Mucosa of descending colon (tissue), 3 donors: ENCODE data around the gene EIF4G3. TPM values are rescaled to one million over a fixed set of nuclear protein-coding genes. Genes with fewer than 3 reads are reported as not detected.

Experiments used
- ATAC-seq: fragments of 200-7000 bp; cut with Tn5 transposase; one replicate; pipeline ENCODE4 v1.9.1; 2020; ENCODE audit warnings: mild to moderate bottlenecking, moderate library complexity
- DNase-seq, 3 donors: peaks; one replicate each; pipeline ENCODE4 v3.0.0-alpha.2; 2020
- H3K36me3 ChIP-seq: fragments of 200-600 bp; one replicate; pipeline ENCODE4 v1.8.0; 2021; ENCODE audit warnings: low read depth, mild to moderate bottlenecking
- H3K4me1 ChIP-seq: fragments of 200-600 bp; one replicate; pipeline ENCODE4 v1.8.0; 2021; ENCODE audit warnings: low read depth, mild to moderate bottlenecking
- H3K4me3 ChIP-seq: fragments of 200-600 bp; one replicate; pipeline ENCODE4 v1.8.0; 2021; ENCODE audit warnings: mild to moderate bottlenecking
- H3K9me3 ChIP-seq: fragments of 200-600 bp; one replicate; pipeline ENCODE4 v1.8.0; 2021; ENCODE audit warnings: mild to moderate bottlenecking
- intact Hi-C, 2 donors: fragments of 100-400 bp; cut with DNase I in 1 of 2; cut with micrococcal nuclease in 1 of 2; formaldehyde crosslinking; loops; one replicate each; pipeline versions ENCODE4 v1.11.0 to v1.11.1; 2022; cut with DNase I, micrococcal nuclease
- total RNA-seq, 3 donors: library from RNA; stranded (reverse); fragmentation: NEBNext Ultra II Directional in 2 of 3; extraction: Animal tissue kit (Norgen Biotek cat#: 25700) in 2 of 3; gene quantifications; one replicate each; pipeline versions ENCODE4 v1.2.1 to v1.2.4, GENCODE V29; 2021 to 2023
- TF ChIP-seq, protein P1 (sequence below): fragments of 200-600 bp; IDR thresholded peaks from one replicate; pipeline ENCODE4 v1.8.0; 2022; ENCODE audit warnings: antibody characterized with exemption, mild to moderate bottlenecking
- donor health status: DM: no; HTN: no; CAD: no; lungs with moderate emphysema.
- donor health status: DM: no; HTN: no; CAD: no.
- donor health status: DM: no; HTN: yes; CAD: no.

Gene EIF4G3
- total RNA-seq, 3 donors from 2014 or later: 59.5 to 106 (median 90.8) TPM

DNA sequence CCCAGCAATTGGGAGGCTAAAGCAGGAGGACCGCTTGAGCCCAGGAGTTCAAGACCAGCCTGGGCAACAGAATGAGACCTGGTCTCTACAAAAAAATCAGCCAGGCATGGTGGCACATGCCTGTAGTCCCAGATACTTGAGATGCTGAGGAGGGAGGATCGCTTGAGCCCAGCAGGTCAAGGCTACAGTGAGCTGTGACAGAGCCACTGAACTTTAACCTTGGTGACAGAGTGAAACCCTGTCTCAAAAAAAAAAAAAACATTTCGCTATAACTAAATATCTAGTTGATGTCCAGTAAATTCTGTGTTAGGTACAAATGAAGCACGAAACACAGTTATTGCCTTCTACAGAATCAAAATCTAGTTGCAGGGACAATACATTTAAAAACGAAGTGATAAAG, 293.9 kb downstream of the EIF4G3 start:
- Histone ChIP-seq H3K36me3 (no peaks in the 10 kb centered on the region), H3K4me3 (no peak overlapping the region), H3K9me3 (no peaks in the 10 kb centered on the region), H3K4me1 (no peaks in the 10 kb centered on the region)
- ATAC-seq (no peak), DNase-seq (no peak)
- TF ChIP-seq, protein P1, sequence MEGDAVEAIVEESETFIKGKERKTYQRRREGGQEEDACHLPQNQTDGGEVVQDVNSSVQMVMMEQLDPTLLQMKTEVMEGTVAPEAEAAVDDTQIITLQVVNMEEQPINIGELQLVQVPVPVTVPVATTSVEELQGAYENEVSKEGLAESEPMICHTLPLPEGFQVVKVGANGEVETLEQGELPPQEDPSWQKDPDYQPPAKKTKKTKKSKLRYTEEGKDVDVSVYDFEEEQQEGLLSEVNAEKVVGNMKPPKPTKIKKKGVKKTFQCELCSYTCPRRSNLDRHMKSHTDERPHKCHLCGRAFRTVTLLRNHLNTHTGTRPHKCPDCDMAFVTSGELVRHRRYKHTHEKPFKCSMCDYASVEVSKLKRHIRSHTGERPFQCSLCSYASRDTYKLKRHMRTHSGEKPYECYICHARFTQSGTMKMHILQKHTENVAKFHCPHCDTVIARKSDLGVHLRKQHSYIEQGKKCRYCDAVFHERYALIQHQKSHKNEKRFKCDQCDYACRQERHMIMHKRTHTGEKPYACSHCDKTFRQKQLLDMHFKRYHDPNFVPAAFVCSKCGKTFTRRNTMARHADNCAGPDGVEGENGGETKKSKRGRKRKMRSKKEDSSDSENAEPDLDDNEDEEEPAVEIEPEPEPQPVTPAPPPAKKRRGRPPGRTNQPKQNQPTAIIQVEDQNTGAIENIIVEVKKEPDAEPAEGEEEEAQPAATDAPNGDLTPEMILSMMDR: no peak
- intact Hi-C loops: no loop called here

DNA sequence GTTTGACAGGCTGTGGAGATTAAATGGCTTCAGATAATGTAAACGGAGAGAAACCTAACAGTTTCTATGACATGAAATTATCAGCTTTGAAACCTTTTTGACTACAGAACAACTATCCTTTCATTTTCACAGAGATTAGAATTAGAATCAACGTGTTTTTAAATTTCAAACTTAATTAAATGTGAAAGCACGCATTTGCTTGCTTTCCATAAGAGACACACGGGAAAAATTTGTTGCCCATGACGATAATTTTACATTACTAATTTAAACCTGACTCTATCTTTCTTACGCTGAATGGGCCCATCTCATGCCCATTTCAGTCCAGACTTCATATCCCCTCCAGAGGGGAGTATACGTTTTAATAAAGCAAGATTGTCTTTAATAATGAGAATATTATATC, 297.9 kb downstream of the EIF4G3 start:
- DNase-seq: no peak
- Histone ChIP-seq H3K4me1 (peaks cover 5% of the 10 kb centered on the region), H3K9me3 (no peaks in the 10 kb centered on the region), H3K4me3 (no peak overlapping the region), H3K36me3 (no peaks in the 10 kb centered on the region)
- intact Hi-C loops: no loop called here
- TF ChIP-seq, protein P1: no peak
- no peak for ATAC-seq

DNA sequence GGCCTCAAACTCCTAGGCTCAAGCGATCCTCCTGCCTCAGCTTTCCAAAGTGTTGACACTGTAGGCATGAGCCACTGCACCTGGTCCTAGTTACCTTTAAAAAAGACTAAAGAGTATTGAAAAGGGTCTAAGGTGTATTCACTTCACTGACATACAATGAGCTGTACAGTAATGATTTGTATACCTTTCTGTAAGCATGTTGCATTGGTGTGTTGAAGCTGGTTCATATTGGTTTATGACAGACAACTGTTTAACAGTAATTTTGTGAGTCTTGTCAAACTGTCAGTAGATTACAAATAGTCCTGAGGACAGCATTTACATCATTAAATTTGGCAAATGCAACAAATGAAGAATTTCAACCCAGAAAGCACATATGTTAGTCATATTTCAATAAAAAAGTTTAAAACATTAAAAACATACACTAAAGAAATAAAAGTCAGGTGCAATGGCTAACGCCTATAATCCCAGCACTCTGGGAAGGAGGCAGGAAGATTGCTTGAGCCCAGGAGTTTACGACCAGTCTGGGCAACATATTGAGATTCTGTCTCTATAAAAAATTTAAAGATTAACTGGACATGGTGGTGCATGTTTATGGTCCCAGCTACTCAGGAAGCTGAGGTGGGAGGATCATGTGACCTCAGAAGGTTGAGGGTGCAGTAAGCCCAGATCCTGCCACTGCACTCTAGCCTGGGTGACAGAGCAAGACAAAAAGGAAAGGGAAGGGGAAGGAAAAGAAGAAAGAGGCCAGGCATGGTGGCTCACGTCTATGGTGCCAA, 301.3 kb downstream of the EIF4G3 start:
- H3K4me3 ChIP-seq: no peak overlapping the region
- ATAC-seq (peak; percentile 95), DNase-seq (peak in 2 of 3 donors; percentile 46 to 69)
- TF ChIP-seq, protein P1: no peak
- no peaks in the 10 kb centered on the region for H3K9me3 ChIP-seq
- no peaks in the 10 kb centered on the region for H3K36me3 ChIP-seq
- intact Hi-C loops: no loop called here
- peaks cover 5% of the 10 kb centered on the region for H3K4me1 ChIP-seq

DNA sequence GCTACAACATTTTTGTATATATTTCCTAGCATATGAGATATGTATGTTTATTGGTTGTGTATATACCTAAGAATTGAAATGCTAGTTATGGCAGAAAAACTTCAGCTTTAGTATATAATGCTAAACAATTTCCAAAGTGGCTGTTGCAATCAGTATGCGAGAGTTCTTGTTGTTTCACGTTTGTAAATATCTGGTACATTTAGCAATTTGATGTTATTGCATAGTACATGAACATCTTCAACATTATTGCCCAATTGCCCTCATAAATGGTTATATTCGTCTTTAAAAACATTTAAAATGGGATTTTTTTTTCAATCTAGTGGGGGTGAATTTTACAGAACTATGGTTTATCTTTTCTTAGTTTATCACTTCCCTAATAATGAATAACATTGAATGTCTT, 303.4 kb downstream of the EIF4G3 start:
- Histone ChIP-seq H3K4me3 (no peak overlapping the region), H3K36me3 (no peaks in the 10 kb centered on the region), H3K4me1 (peaks cover 5% of the 10 kb centered on the region), H3K9me3 (no peaks in the 10 kb centered on the region)
- intact Hi-C loops: no loop called here
- no peak for DNase-seq
- TF ChIP-seq, protein P1: no peak
- ATAC-seq: no peak

DNA sequence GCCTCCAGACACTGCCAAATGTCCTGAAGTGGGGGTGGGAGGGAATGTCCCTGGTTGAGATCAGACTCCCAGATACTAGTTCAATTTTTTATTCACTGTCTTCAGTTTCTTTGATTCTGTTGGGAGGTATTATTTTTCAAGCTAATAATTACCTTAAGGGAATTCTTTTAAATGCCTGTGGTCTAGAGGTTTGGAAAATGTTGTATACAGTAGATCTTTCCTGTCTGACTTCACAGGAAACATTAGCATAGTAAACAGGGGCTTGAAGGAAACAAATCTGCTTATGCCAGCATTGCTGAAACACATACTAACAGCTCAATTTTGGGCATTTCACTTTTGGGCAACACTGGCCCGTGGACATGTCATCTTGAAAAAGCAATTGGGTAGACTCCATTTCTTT, 305.3 kb downstream of the EIF4G3 start:
- DNase-seq (no peak), ATAC-seq (no peak)
- H3K9me3 ChIP-seq: no peaks in the 10 kb centered on the region
- TF ChIP-seq, protein P1: no peak
- intact Hi-C loops: no loop called here
- no peak overlapping the region for H3K4me3 ChIP-seq
- no peaks in the 10 kb centered on the region for H3K36me3 ChIP-seq
- peaks cover 5% of the 10 kb centered on the region for H3K4me1 ChIP-seq
